GM19467 (cell line): Measurements from ENCODE around the gene MMADHC.
A peak's percentile ranks its signal among the peaks of the same experiment; 100 is the strongest.

ENCODE experiments used
- ATAC-seq: cut with Tn5 transposase; IDR thresholded peaks from one replicate; pipeline ENCODE4 v1.9.1; 2021; ENCODE audit warnings: mild to moderate bottlenecking, moderate library complexity; ENCODE audit not compliant: unreplicated experiment

MMADHC gene

GRCh38 chr2:149587220-149587949, at the start of gene MMADHC:
Gene MMADHC (minus strand): TSS chr2:149587775. CDS start chr2:149587097, 678 bp downstream.
- ATAC-seq = peak; percentile 99

DNA sequence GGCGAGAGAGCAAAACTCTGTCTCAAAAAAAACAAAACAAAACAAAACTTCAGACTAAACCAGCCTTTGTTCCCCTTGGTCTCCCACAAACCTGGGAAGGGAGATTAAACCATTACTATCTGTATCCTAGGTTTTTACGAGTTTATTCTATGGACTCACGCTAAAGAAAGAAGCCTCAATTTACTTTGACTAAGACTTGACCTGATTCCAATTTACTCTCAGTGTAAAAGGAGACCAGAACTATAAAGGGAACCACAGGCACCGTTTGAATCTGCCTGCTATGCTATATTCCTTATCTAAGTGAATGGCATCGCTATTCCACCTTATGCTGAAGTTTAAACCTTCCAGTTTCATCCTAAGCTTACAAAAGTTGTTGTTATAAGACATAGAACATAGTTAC, 46.5 kb upstream of the MMADHC start:
- no peak for ATAC-seq

GRCh38 chr2:149630445-149630844, 42.9 kb upstream of the MMADHC start:
- no peak for ATAC-seq

DNA sequence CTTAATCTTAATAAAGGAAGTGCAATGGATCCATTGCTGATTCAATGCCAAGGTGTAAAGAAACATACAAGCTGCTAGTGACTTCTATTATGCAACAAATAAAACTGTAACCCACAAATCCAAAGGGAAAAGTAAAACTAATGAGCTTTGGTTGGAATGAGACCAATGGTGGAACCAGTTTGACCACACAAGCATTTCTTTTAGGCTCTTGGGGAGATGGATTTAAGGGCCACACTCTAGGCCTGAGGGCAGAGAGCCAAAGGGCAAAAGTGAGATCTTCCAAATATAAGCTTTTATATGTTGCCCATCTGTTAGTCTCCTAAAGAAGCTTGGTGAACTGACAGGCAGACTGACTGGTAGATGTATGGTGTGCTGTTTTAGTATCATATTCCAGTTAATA, 41.5 kb upstream of the MMADHC start:
- ATAC-seq = no peak

- ATAC-seq = no peak
These were observed 39.7 kb upstream of the MMADHC start for GRCh38 chr2:149627111-149627801.

DNA sequence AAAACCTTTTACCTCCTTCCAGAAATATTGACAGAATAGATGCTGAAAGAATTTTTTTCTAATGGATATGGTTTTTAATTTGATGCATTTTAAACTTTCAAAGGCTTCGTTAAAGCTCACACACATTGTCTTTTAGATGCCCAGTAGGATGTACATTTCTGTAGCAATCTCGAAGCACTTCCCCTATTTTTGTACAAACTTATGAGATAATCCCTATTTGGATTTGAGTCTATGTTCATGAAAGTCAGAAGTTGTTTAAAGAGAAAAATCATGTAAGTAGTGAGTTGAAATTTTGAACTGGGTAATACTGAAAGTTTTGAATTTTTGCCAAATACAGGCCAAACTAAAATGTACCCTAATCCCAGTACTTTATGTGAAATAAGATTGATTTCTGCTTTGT, 38.1 kb upstream of the MMADHC start:
- ATAC-seq = no peak

GRCh38 chr2:149625271-149625670, 37.7 kb upstream of the MMADHC start:
- ATAC-seq = no peak

DNA sequence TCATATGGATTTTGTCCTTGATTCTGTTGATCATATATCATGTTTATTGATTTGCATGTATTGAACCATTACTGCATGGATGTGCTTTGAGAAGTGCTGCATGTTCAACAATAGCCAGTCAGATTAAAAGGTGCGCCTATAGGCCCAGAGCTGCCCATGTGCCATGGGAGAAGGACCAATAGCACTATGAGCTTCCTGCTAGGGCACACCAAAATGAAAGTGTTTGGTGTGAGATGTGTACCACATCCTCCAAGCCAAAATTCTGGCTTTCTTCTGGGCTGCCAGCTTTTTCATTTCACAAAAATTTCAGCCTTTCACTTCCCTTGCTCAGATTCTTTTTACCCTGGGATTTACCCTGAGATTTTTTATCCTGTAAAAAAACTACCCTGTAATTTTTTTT, 34.8 kb upstream of the MMADHC start:
- no peak for ATAC-seq

DNA sequence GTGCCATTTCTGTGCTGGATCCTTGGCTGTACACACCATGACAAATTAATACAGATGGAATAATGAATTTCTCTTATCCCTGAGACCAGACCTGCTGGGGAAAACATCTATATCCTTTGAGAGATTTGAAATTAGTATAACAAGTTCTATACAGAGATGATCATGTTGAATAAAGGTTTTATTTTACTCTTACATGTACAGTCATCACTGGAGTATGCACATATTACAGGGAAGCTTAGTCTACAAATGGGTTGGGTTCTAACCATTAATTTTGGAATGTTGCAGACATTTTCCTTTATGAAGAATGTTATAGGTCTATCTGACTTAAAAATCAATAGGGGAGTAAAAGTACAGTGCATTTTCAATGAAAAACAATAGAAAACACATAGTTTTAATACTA, 29.9 kb upstream of the MMADHC start:
- ATAC-seq = no peak

DNA sequence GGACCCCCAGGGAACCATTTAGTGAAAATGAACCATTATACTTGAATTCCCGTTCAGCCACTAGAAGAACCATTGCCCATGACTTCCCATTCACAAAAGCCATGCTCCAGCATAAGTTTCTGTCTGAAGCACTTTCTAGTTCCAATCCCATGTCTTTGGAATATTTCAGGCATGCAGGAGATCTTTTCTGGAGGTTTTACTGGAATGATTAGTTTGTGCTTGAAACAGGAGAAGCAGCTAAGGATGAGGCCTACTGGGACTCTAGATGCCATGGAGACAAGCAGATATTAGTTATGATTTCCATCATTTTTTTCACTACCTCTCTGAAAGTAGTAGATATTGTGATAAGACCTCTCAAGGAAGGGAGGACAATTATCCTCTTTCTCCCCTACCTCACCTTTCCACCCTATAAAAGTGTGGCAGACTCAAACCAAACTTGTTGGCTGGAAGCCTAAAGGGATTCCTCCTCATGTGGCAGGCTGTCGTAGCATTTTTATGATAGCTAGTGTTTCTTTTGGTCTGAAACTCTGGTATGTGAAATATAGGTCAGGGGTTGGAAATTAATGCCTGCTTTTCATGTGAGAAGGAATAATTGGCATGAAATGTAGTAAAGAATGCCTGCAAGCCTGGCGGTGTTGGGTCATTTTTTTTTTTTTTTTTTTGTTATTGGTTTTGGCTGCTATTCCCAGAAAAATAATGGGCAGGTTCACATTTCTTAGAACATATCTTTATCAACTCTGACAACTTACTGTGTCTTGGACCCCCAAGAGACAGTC, 29.3 kb upstream of the MMADHC start:
- ATAC-seq = no peak

DNA sequence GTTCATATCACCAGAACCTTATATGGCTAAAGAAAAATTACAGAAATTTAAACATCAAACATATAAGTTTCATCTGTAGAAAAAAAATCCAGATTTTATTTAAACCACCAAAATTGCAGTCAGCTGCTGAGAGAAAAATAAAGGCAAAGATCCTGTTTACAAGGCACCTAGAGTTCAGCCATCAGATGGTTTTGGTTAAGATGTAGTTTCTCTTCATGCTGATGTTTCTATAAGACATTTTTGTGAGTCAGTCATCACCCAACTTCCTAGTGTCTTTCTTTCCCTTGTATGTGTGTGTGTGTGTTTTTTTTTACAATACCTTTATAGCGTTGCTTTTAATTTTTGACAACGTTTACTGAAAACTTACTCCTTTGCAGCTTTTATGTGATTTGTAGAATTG, 26.1 kb upstream of the MMADHC start:
- no peak for ATAC-seq

GRCh38 chr2:149612122-149612521, 24.5 kb upstream of the MMADHC start:
- no peak for ATAC-seq

GRCh38 chr2:149611100-149611820, 23.7 kb upstream of the MMADHC start:
- no peak for ATAC-seq

DNA sequence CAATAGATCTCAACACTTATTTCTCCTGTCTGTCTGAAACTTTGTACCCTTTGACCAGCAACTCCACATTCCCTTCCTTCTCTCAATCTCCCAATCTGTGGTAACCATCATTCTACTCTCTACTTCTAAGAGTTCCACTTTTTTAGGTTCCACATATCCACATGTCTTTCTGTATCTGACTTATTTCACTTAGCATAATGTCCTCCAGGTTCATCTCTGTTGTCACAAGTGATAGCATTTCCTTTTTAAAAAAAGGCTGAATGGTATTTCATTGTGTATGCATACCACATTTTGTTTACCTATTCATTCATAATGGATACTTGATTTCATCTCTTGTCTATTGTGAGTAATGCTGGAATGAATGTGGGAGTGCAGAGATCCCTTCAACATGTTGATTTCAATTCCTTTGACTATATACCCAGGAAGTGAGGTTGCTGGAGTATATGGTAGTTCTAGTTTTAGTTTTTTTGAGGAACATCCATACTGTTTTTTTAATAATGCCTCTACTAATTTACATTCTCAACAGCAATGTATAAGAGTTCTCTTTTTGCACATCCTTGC, 18.8 kb upstream of the MMADHC start:
- ATAC-seq = no peak

GRCh38 chr2:149603248-149603647, 15.7 kb upstream of the MMADHC start:
- no peak for ATAC-seq

- no peak for ATAC-seq
These were observed 13.7 kb upstream of the MMADHC start for GRCh38 chr2:149601141-149601796.

- ATAC-seq = peak; percentile 98
These were observed 10.2 kb upstream of the MMADHC start for GRCh38 chr2:149597668-149598326.

DNA sequence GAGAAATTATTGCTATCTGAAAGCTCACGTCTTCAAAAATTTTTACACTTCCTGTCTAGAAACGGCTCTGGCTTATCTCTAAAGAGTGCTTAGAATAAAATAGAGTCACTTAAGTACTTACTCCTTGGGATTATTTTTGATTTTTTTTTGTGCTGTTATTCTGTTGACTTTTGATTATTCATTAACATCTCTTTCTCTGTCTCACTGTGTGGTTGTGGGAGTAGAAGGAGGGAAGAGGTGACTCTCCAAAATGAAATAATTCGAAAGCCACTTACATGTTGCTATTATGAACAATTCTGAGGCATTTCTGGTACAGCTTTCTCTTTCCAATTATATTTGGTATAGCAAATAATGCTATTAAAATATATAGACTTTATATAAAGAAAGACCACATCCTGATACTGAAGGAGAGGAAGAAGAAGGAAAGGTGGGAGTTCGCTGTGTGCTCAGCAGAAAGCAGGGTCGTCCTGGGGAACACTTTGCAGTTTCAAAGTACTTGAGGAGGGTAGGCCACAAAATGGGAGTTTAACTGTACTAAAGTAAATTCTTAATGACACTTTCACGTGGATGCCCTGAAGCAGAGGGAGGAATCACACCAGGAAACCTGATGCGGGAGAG, 9.6 kb upstream of the MMADHC start:
- ATAC-seq = peak; percentile 3

DNA sequence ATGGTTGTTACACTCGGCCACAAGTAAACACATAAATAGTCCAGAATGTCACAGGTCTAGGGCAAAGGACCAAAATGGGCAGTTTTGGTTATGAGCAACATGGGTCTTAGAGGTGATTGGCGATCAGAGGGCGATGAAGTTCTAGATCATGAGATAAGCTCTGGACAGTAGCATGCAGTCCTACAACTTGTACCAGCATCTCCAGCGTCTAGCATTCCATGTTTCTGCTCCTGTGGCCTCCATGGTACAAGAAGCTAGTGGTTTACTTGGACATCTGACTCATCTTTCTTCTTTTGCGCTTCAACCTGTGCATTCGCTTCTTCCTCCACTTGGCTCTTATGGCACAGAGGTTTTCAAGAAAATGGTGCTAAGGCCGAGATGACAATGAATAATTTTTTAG, 8.9 kb upstream of the MMADHC start:
- no peak for ATAC-seq
